Right cardiac atrium (tissue), 5 donors: ENCODE measurements around the gene MS4A12. TPM values are rescaled to one million over a fixed set of nuclear protein-coding genes. Genes with fewer than 3 reads are reported as not detected.
"Not testable (repeated sequence)": the region's sequence is repeated elsewhere in the genome, so short reads cannot be mapped to it uniquely, and the experiment has no call there.

Experiments
- ATAC-seq, 2 donors: fragments of 200-7000 bp; cut with Tn5 transposase; one replicate each; pipeline versions ENCODE4 v1.8.0 to v1.9.1; 2020; ENCODE audit warnings: moderate library complexity in 2 of 2, mild to moderate bottlenecking in 1 of 2
- DNase-seq, 3 donors: peaks; one replicate each; pipeline ENCODE4 v3.0.0-alpha.2; 2020
- H3K27ac ChIP-seq: one replicate; pipeline ENCODE4 v1.5.1; 2013; ENCODE audit warnings: mild to moderate bottlenecking, low read length, control low read depth, moderate library complexity
- H3K27me3 ChIP-seq: one replicate; pipeline ENCODE4 v1.6.1; 2013; ENCODE audit not compliant: control insufficient read depth, insufficient read depth
- H3K4me1 ChIP-seq: one replicate; pipeline ENCODE4 v1.6.1; 2013; ENCODE audit warnings: low read length; ENCODE audit not compliant: control insufficient read depth, insufficient read depth
- H3K4me3 ChIP-seq: one replicate; pipeline ENCODE4 v1.5.1; 2013; ENCODE audit warnings: low read length, control low read depth
- H3K9me3 ChIP-seq: one replicate; pipeline ENCODE4 v1.6.1; 2013; ENCODE audit warnings: low read length; ENCODE audit not compliant: control insufficient read depth
- WGBS: extraction: QIAGEN DNeasy Blood & Tissue Kit; methylation state at CpG from one replicate; pipeline ENCODE4 v1.1.7; 2013; 5-methylcytosine and 5-hydroxymethylcytosine counted together
- intact Hi-C, 4 donors: fragments of 100-400 bp; cut with DNase I; formaldehyde crosslinking; loops; one replicate each; pipeline versions ENCODE4 v1.11.0 to v1.14.0; 2022 to 2023
- polyA plus RNA-seq: library from polyadenylated mRNA; stranded (reverse); fragments of 200-250 nt; gene quantifications from one replicate; pipeline ENCODE4 v1.2.3, GENCODE V29; 2013
- total RNA-seq, 4 donors: library from RNA; stranded (reverse); fragmentation: NEBNext Ultra II Directional; extraction: Animal tissue kit (Norgen Biotek cat#: 25700); gene quantifications; one replicate each; pipeline ENCODE4 v1.2.1, GENCODE V29; 2021
- donor health status: healthy with polysubstance abuse.
- donor health status: DM: no; HTN: yes; CAD: no.
- donor health status: DM: no; HTN: no; CAD: no.
- donor health status: DM: no; HTN: yes; CAD: no; lungs with severe emphysema.
- donor health status: DM: yes; HTN: yes; CAD: no.

Gene MS4A12
- total and polyA plus RNA-seq, 5 donors = not detected

GRCh38 chr11:60512651-60513225 lies 20.2 kb downstream of the MS4A12 start:
- Histone ChIP-seq H3K4me1 (no peaks in the 10 kb centered on the region), H3K9me3 (no peaks in the 10 kb centered on the region), H3K27ac (no peak overlapping the region), H3K27me3 (no peaks in the 10 kb centered on the region), H3K4me3 (no peak overlapping the region)
- 64% methylated on average over 3 of the region's 3 CpGs for WGBS
- DNase-seq (no peak), ATAC-seq (no peak)
- intact Hi-C loops = no loop called here

- intact Hi-C loops = no loop called here
- Histone ChIP-seq H3K27me3 (no peaks in the 10 kb centered on the region), H3K9me3 (no peaks in the 10 kb centered on the region), H3K27ac (no peak overlapping the region), H3K4me1 (no peaks in the 10 kb centered on the region), H3K4me3 (no peak overlapping the region)
- ATAC-seq = no peak
- 44% methylated on average over 2 of the region's 2 CpGs for WGBS
- DNase-seq = no peak
These were observed 21.2 kb downstream of the MS4A12 start for GRCh38 chr11:60513496-60514460.

- Histone ChIP-seq H3K4me3 (no peak within 1 kb of the TSS), H3K4me1 (no peaks in the 10 kb centered on the region), H3K9me3 (no peaks in the 10 kb centered on the region), H3K27me3 (no peaks in the 10 kb centered on the region), H3K27ac (no peak within 1 kb of the TSS)
- peak in 1 of 3 donors; percentile 41 for DNase-seq
- intact Hi-C loops = no loop called here
- ATAC-seq = no peak
- 94% methylated on average over 29 of the region's 29 CpGs for WGBS
These were observed 22.7 kb downstream of the MS4A12 start, which contains the start of gene MS4A13 for GRCh38 chr11:60515144-60515855. MS4A13 (plus strand) TSS chr11:60515392; CDS start chr11:60518084, 2,692 bp downstream.

- Histone ChIP-seq H3K4me3 (no peak overlapping the region), H3K9me3 (no peaks in the 10 kb centered on the region), H3K4me1 (no peaks in the 10 kb centered on the region), H3K27me3 (no peaks in the 10 kb centered on the region), H3K27ac (no peak overlapping the region)
- ATAC-seq (no peak), DNase-seq (no peak)
- WGBS = 22% methylated on average over 1 of the region's 1 CpG
- intact Hi-C loops = no loop called here
These were observed 35.9 kb downstream of the MS4A12 start for GRCh38 chr11:60528465-60528864.

- ATAC-seq = no peak
These were observed 36.4 kb downstream of the MS4A12 start for GRCh38 chr11:60528934-60529333.

GRCh38 chr11:60530454-60531100 lies 38.0 kb downstream of the MS4A12 start:
- no peak overlapping the region for H3K27ac ChIP-seq
- no peaks in the 10 kb centered on the region for H3K4me1 ChIP-seq
- intact Hi-C loops = no loop called here
- no peak for ATAC-seq
- H3K4me3 ChIP-seq = no peak overlapping the region
- H3K9me3 ChIP-seq = no peaks in the 10 kb centered on the region
- 94% methylated on average over 3 of the region's 3 CpGs for WGBS
- no peaks in the 10 kb centered on the region for H3K27me3 ChIP-seq
- no peak for DNase-seq

More at GRCh38 chr11:60528934-60529333, 36.4 kb downstream of the MS4A12 start:
- H3K4me3 ChIP-seq = no peak overlapping the region
- H3K27me3 ChIP-seq = no peaks in the 10 kb centered on the region
- 11% methylated on average over 1 of the region's 1 CpG for WGBS
- H3K27ac ChIP-seq = no peak overlapping the region
- DNase-seq = no peak
- no peaks in the 10 kb centered on the region for H3K4me1 ChIP-seq
- intact Hi-C loops = no loop called here
- H3K9me3 ChIP-seq = no peaks in the 10 kb centered on the region

GRCh38 chr11:60532383-60532782 lies 39.8 kb downstream of the MS4A12 start:
- H3K4me3 ChIP-seq, ATAC-seq, H3K27ac ChIP-seq, H3K9me3 ChIP-seq, DNase-seq, intact Hi-C loops, H3K27me3 ChIP-seq, H3K4me1 ChIP-seq: not testable (repeated sequence)
- WGBS = 90% methylated on average over 18 of the region's 18 CpGs

GRCh38 chr11:60538627-60539026 lies 46.0 kb downstream of the MS4A12 start:
- H3K27ac ChIP-seq, DNase-seq, H3K9me3 ChIP-seq, H3K27me3 ChIP-seq, H3K4me1 ChIP-seq, ATAC-seq, H3K4me3 ChIP-seq, intact Hi-C loops: not testable (repeated sequence)

GRCh38 chr11:60544077-60544476 lies 51.5 kb downstream of the MS4A12 start:
- 79% methylated on average over 5 of the region's 5 CpGs for WGBS
- intact Hi-C loops = no loop called here
- ATAC-seq = no peak

More at GRCh38 chr11:60544077-60544476, 51.5 kb downstream of the MS4A12 start:
- Histone ChIP-seq H3K27ac (no peak overlapping the region), H3K27me3 (no peaks in the 10 kb centered on the region), H3K9me3 (no peaks in the 10 kb centered on the region), H3K4me1 (no peaks in the 10 kb centered on the region), H3K4me3 (no peak overlapping the region)
- DNase-seq = no peak
